Measurements from ENCODE around the gene SEC61B.

Gene SEC61B

GRCh38 chr9:99269416-99269815 lies 47.3 kb downstream of the SEC61B start:
- TF ChIP-seq CREB1 (IDR thresholded peaks at IDR 0.05; ENCODE audit: low read depth) (no peak), EP300 (IDR thresholded peaks at IDR 0.05; ENCODE audit: borderline replicate concordance) (no peak), FOXM1 (IDR thresholded peaks at IDR 0.05; ENCODE audit: borderline replicate concordance, low read depth) (no peak), NFIC (IDR thresholded peaks at IDR 0.05) (no peak), REST (IDR thresholded peaks at IDR 0.05; ENCODE audit: low read depth) (no peak), CEBPB (IDR thresholded peaks at IDR 0.05) (no peak), RAD21 (IDR thresholded peaks at IDR 0.05; ENCODE audit: low read depth) (no peak), MAX (IDR thresholded peaks at IDR 0.05) (no peak), EGR1 (IDR thresholded peaks at IDR 0.05) (no peak), YY1 (IDR thresholded peaks at IDR 0.05; ENCODE audit: low read depth) (no peak), TAF1 (IDR thresholded peaks at IDR 0.05; ENCODE audit: low read depth) (no peak)

- TF ChIP-seq EP300 (IDR thresholded peaks at IDR 0.05; ENCODE audit: borderline replicate concordance) (no peak), CEBPB (IDR thresholded peaks at IDR 0.05) (no peak), RAD21 (IDR thresholded peaks at IDR 0.05; ENCODE audit: low read depth) (no peak), USF1 (IDR thresholded peaks at IDR 0.05) (no peak), REST (IDR thresholded peaks at IDR 0.05; ENCODE audit: low read depth) (no peak), TCF12 (IDR thresholded peaks at IDR 0.05; ENCODE audit: low read depth) (no peak), CREB1 (IDR thresholded peaks at IDR 0.05; ENCODE audit: low read depth) (no peak), EGR1 (IDR thresholded peaks at IDR 0.05) (no peak), NFIC (IDR thresholded peaks at IDR 0.05) (no peak), TAF1 (IDR thresholded peaks at IDR 0.05; ENCODE audit: low read depth) (no peak), YY1 (IDR thresholded peaks at IDR 0.05; ENCODE audit: low read depth) (no peak), ZBTB7A (IDR thresholded peaks at IDR 0.05; ENCODE audit: low read depth) (no peak), FOXM1 (IDR thresholded peaks at IDR 0.05; ENCODE audit: borderline replicate concordance, low read depth) (no peak)
Observed at GRCh38 chr9:99270491-99270890, 48.4 kb downstream of the SEC61B start.

GRCh38 chr9:99272836-99273235 lies 50.8 kb downstream of the SEC61B start:
- TF ChIP-seq CREB1 (IDR thresholded peaks at IDR 0.05; ENCODE audit: low read depth) (no peak), RAD21 (IDR thresholded peaks at IDR 0.05; ENCODE audit: low read depth) (no peak), EP300 (IDR thresholded peaks at IDR 0.05; ENCODE audit: borderline replicate concordance) (no peak), MAX (IDR thresholded peaks at IDR 0.05) (no peak), TEAD4 (IDR thresholded peaks at IDR 0.05) (no peak)

GRCh38 chr9:99274016-99274415 lies 51.9 kb downstream of the SEC61B start:
- TF ChIP-seq TCF12 (IDR thresholded peaks at IDR 0.05; ENCODE audit: low read depth) (no peak), USF1 (IDR thresholded peaks at IDR 0.05) (no peak), REST (IDR thresholded peaks at IDR 0.05; ENCODE audit: low read depth) (no peak), ZBTB7A (IDR thresholded peaks at IDR 0.05; ENCODE audit: low read depth) (no peak)

GRCh38 chr9:99274495-99274894 lies 52.4 kb downstream of the SEC61B start:
- TF ChIP-seq TEAD4 (IDR thresholded peaks at IDR 0.05) (no peak), EGR1 (IDR thresholded peaks at IDR 0.05) (no peak), EP300 (IDR thresholded peaks at IDR 0.05; ENCODE audit: borderline replicate concordance) (no peak), TAF1 (IDR thresholded peaks at IDR 0.05; ENCODE audit: low read depth) (no peak), ZBTB7A (IDR thresholded peaks at IDR 0.05; ENCODE audit: low read depth) (no peak), MAX (IDR thresholded peaks at IDR 0.05) (no peak), USF1 (IDR thresholded peaks at IDR 0.05) (no peak), REST (IDR thresholded peaks at IDR 0.05; ENCODE audit: low read depth) (no peak), RAD21 (IDR thresholded peaks at IDR 0.05; ENCODE audit: low read depth) (no peak), YY1 (IDR thresholded peaks at IDR 0.05; ENCODE audit: low read depth) (no peak)

Measured in Ishikawa (cell line).